ENCODE data around the gene DNAJC1. TPM values are rescaled to one million over a fixed set of nuclear protein-coding genes. Genes with fewer than 3 reads are reported as not detected.

DNAJC1 gene
- total RNA-seq, 1 experiment from 2014 or later: 19.1 TPM

DNA sequence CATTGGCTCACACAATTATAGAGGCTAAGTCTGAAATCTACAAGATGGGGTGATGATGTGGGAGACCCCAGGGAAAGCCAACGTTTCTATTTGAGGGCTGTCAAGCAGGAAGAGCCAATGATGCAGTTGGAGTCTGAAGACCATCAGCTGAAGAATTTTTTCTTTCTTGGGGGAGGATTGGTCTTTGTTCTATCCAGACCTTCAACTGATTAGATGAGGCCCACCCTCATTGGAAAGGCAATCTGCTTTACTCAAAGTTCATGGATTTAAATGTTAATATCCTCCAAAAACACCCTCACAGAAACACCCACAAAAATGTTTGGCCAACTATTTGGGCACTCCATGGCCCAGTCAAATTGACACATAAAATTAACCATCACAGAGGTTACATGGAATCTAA, 44.3 kb upstream of the DNAJC1 start:
- Histone ChIP-seq H3K79me2 (ENCODE audit: low read depth) (no peaks in the 10 kb centered on the region), H3K9me3 (ENCODE audit: insufficient read depth, low read depth) (no peaks in the 10 kb centered on the region), H3K4me2 (no peak overlapping the region), H3F3A (ENCODE audit: insufficient read depth, low read depth) (no peaks in the 10 kb centered on the region), H3K4me3 (no peak overlapping the region), H3K4me1 (replicated peaks; ENCODE audit: insufficient read depth) (no peaks in the 10 kb centered on the region), H3K36me3 (ENCODE audit: low read depth) (no peaks in the 10 kb centered on the region), H2AFZ (no peak overlapping the region), H4K20me1 (ENCODE audit: insufficient read depth) (no peaks in the 10 kb centered on the region), H3K27me3 (ENCODE audit: insufficient read depth, low read depth) (no peaks in the 10 kb centered on the region), H3K9me2 (ENCODE audit: insufficient read depth) (no peaks in the 10 kb centered on the region), H3K27ac (no peak overlapping the region)
- DNase-seq: no peak
- intact Hi-C loops (cut with micrococcal nuclease; ENCODE audit: unreplicated experiment): no loop called here
- ChIA-PET POLR2A (ENCODE audit: unreplicated experiment) (no interaction called here), CTCF (no interaction called here)
- BruUV-seq (replicated peaks): no TSS peak
- TF ChIP-seq, protein P1, sequence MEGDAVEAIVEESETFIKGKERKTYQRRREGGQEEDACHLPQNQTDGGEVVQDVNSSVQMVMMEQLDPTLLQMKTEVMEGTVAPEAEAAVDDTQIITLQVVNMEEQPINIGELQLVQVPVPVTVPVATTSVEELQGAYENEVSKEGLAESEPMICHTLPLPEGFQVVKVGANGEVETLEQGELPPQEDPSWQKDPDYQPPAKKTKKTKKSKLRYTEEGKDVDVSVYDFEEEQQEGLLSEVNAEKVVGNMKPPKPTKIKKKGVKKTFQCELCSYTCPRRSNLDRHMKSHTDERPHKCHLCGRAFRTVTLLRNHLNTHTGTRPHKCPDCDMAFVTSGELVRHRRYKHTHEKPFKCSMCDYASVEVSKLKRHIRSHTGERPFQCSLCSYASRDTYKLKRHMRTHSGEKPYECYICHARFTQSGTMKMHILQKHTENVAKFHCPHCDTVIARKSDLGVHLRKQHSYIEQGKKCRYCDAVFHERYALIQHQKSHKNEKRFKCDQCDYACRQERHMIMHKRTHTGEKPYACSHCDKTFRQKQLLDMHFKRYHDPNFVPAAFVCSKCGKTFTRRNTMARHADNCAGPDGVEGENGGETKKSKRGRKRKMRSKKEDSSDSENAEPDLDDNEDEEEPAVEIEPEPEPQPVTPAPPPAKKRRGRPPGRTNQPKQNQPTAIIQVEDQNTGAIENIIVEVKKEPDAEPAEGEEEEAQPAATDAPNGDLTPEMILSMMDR (conservative IDR thresholded peaks at IDR 0.05): no peak
- no peak for TF ChIP-seq EZH2 (IDR thresholded peaks at IDR 0.05; ENCODE audit: low read depth)

DNA sequence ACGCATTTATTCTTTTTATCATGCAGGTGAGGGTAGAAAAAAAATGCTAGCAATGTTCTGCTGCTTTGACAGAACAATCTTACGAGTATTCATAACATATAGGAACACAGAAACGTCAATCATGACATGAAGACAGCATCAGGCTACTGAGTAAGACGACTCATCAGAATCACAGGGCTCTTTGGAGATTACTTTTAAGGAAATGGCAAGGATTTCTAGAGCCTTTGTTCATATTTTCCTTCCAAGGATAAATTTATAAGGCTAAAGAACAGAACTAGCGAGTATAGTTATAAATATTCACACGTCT, 39.8 kb upstream of the DNAJC1 start:
- H3K9me2 ChIP-seq (ENCODE audit: insufficient read depth): no peaks in the 10 kb centered on the region
- no peak for DNase-seq
- TF ChIP-seq EZH2 (IDR thresholded peaks at IDR 0.05; ENCODE audit: low read depth): no peak
- TF ChIP-seq, protein P1 (conservative IDR thresholded peaks at IDR 0.05): no peak
- ChIA-PET POLR2A (ENCODE audit: unreplicated experiment) (interaction anchor here (0.6 kb wide), 1 partner anchor 319 kb away, joined by 5 read pairs; no protein-coding TSS in a partner anchor), CTCF (no interaction called here)
- H2AFZ ChIP-seq: no peak overlapping the region
- H3K4me3 ChIP-seq: no peak overlapping the region
- no peaks in the 10 kb centered on the region for H3K36me3 ChIP-seq (ENCODE audit: low read depth)
- no peaks in the 10 kb centered on the region for H3F3A ChIP-seq (ENCODE audit: insufficient read depth, low read depth)
- no peaks in the 10 kb centered on the region for H3K4me1 ChIP-seq (replicated peaks; ENCODE audit: insufficient read depth)
- no peaks in the 10 kb centered on the region for H4K20me1 ChIP-seq (ENCODE audit: insufficient read depth)
- H3K9me3 ChIP-seq (ENCODE audit: insufficient read depth, low read depth): no peaks in the 10 kb centered on the region
- no peaks in the 10 kb centered on the region for H3K27me3 ChIP-seq (ENCODE audit: insufficient read depth, low read depth)
- intact Hi-C loops (cut with micrococcal nuclease; ENCODE audit: unreplicated experiment): no loop called here
- H3K4me2 ChIP-seq: no peak overlapping the region
- no TSS peak for BruUV-seq (replicated peaks)
- H3K79me2 ChIP-seq (ENCODE audit: low read depth): no peaks in the 10 kb centered on the region
- H3K27ac ChIP-seq: no peak overlapping the region

DNA sequence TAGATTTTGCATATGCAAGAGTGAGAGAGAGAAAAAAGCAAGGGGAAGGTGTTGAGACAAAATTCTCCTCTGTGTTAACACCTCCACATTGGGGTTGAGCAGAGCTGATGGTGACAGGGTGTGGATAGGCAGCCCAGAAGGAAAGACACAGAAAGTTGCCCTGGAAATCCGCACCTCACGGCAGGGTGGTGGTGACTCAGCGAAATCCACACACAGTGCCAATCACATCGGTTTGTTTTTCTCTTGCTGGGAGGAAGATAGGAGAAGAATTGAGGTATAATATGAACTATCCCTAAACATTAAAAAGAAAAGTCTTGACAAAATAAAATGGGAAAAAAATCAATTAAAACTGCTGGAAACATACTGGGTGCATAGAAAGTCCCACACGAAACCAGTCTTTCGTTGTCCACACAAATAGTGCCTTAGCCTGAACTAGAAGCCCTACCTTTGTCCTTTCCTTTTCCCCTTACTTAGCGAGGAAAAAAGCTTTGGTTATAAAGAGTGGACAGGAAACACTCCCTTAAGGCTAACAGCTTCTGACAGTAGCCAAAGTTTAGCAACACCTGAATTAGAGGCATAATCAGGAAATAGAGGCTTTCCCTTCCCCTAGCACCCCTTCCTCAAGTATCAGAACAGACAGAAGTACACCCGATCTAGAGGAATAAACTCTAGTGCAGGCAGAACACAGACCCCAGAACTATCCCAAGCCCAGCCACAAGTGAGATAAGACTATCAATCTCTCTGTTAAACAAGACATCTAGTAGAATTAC, 39.2 kb upstream of the DNAJC1 start:
- no peaks in the 10 kb centered on the region for H3K79me2 ChIP-seq (ENCODE audit: low read depth)
- BruUV-seq (replicated peaks): no TSS peak
- H3K4me2 ChIP-seq: no peak overlapping the region
- no peaks in the 10 kb centered on the region for H3K9me2 ChIP-seq (ENCODE audit: insufficient read depth)
- H3F3A ChIP-seq (ENCODE audit: insufficient read depth, low read depth): no peaks in the 10 kb centered on the region
- DNase-seq: peak in 1 of 2 experiments; percentile 22
- no peaks in the 10 kb centered on the region for H3K4me1 ChIP-seq (replicated peaks; ENCODE audit: insufficient read depth)
- no peak overlapping the region for H2AFZ ChIP-seq
- no peaks in the 10 kb centered on the region for H3K36me3 ChIP-seq (ENCODE audit: low read depth)
- intact Hi-C loops (cut with micrococcal nuclease; ENCODE audit: unreplicated experiment): no loop called here
- no peaks in the 10 kb centered on the region for H3K9me3 ChIP-seq (ENCODE audit: insufficient read depth, low read depth)
- POLR2A ChIA-PET (ENCODE audit: unreplicated experiment): no interaction called here
- no peak for TF ChIP-seq EZH2 (IDR thresholded peaks at IDR 0.05; ENCODE audit: low read depth)
- TF ChIP-seq, protein P1 (conservative IDR thresholded peaks at IDR 0.05): no peak
- H3K27me3 ChIP-seq (ENCODE audit: insufficient read depth, low read depth): no peaks in the 10 kb centered on the region
- CTCF ChIA-PET: no interaction called here
- H4K20me1 ChIP-seq (ENCODE audit: insufficient read depth): no peaks in the 10 kb centered on the region
- no peak overlapping the region for H3K4me3 ChIP-seq
- H3K27ac ChIP-seq: no peak overlapping the region
